Activated naive CD4-positive, alpha-beta T cell treated with anti-CD3 and anti-CD28 coated beads, Interleukin-2, amount 10 ng/mL, durations not matched to agents 7 days and 5 days (primary cell): Measurements from ENCODE around the gene GPR149.

ENCODE experiments used
- CTCF ChIA-PET: fragments of 350-600 bp; sonication (Branson Sonifier 250); formaldehyde crosslinking; loops from one replicate; lab custom pipeline; 2021; ENCODE audit warnings: antibody characterized with exemption; lab: Charles Lee
- DNase-seq: peaks from one replicate; pipeline ENCODE4 v3.0.0-alpha.2; 2020
- H3K27ac Mint-ChIP-seq: one replicate; pipeline ENCODE4 v1.8.0; 2021; ENCODE audit warnings: mild to moderate bottlenecking, moderate library complexity, mixed read lengths
- H3K27me3 Mint-ChIP-seq: one replicate; pipeline ENCODE4 v1.8.0; 2021; ENCODE audit warnings: mild to moderate bottlenecking, mixed read lengths
- H3K36me3 Mint-ChIP-seq: one replicate; pipeline ENCODE4 v1.8.0; 2021; ENCODE audit warnings: mixed read lengths
- H3K4me1 Mint-ChIP-seq: one replicate; pipeline ENCODE4 v1.8.0; 2021; ENCODE audit warnings: mixed read lengths
- H3K4me3 Mint-ChIP-seq: one replicate; pipeline ENCODE4 v1.8.0; 2021; ENCODE audit warnings: mild to moderate bottlenecking, moderate library complexity, mixed read lengths
- H3K9me3 Mint-ChIP-seq: one replicate; pipeline ENCODE4 v1.8.0; 2021; ENCODE audit warnings: mixed read lengths

The GPR149 gene

DNA sequence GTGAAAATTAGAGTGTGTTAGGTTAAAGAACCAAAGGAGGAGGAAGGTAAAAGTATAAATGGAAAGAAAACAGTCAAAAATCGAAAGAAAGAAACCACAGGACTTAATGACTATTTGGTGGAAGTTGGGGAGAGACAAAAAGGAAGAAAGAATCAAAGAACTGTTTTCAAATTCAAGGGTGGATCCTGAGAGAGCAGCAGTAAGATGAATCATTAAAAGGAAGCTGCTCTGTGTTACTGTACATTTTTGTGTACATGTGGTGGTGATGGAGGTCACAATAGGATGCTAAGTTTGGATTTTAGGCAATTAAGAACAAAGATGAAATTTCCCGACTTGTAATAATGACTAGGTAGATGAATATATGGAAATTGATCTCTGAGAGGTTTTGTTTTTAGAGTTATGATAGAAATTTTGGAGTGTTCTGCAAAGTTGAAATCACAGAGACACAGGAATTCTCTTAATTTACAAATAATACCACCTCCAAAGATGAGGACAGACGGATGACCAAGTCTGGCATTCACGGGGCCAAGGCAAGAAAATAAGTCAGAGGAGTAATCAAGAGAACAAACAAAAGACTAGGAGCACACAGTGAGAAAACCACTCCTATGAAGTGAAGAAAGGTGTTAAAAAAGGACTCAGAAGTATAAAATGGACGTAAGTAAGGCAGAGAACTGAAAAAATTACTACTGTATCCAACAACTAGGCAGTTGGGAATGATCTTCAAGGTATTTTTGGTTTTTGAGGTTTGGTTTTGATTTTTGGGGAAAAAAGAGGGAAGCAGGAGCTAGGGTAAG, 112.8 kb downstream of the GPR149 start:
- CTCF ChIA-PET = no interaction called here
- H3K36me3 Mint-ChIP-seq = peaks cover 53% of the 10 kb centered on the region

DNA sequence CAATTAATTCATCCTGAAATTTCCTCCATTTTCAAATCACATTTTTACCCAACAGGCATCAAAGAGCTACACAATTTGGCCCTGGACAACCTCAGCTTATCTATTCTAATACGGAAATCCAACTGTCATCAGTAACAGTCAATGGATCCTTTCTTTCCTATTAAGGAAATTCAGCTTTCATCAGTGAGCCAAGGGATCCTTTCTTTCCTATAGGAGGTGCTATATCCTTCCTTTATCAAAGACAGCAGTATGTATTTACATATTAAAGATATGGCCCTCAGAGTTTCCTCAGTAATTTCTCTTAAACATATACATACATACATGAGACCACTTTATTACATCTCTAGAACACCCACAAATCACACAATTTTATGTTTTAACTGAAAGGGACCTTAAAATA, 115.8 kb downstream of the GPR149 start:
- no peak overlapping the region for H3K4me3 Mint-ChIP-seq
- H3K27ac Mint-ChIP-seq = no peak overlapping the region
- no peaks in the 10 kb centered on the region for H3K27me3 Mint-ChIP-seq
- no peaks in the 10 kb centered on the region for H3K4me1 Mint-ChIP-seq
- no peak for DNase-seq
- no peaks in the 10 kb centered on the region for H3K9me3 Mint-ChIP-seq
- H3K36me3 Mint-ChIP-seq = peaks cover 58% of the 10 kb centered on the region
- CTCF ChIA-PET = interaction anchor here (1.0 kb wide), 1 partner anchor 13 kb away, joined by 3 read pairs; no protein-coding TSS in a partner anchor

More for the DNA sequence above, 112.8 kb downstream of the GPR149 start:
- Mint-ChIP-seq H3K4me3 (no peak overlapping the region), H3K9me3 (no peaks in the 10 kb centered on the region), H3K27ac (peak overlapping the region; percentile 68), H3K4me1 (peaks cover 11% of the 10 kb centered on the region), H3K27me3 (no peaks in the 10 kb centered on the region)
- DNase-seq = no peak

DNA sequence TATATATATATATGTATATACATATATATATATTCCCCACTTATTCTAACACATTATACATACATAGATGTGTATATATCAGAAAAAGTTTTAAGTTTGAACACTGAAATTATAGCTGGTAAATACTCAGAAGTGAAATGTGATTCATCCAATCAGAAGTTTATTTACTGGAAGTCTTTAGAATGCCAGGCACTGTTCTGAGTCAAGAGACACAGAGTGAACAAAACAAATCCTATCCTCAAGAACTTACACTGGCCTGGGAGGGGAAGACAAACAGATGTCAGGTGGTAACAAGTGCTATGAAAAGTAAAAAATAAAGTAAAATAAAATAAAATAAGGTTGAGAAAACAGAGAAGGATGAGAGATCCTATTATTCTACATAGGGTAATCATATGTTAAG, 119.2 kb downstream of the GPR149 start:
- H3K9me3 Mint-ChIP-seq = no peaks in the 10 kb centered on the region
- no peak overlapping the region for H3K27ac Mint-ChIP-seq
- H3K4me1 Mint-ChIP-seq = peaks cover 8% of the 10 kb centered on the region
- no peak for DNase-seq
- H3K27me3 Mint-ChIP-seq = no peaks in the 10 kb centered on the region
- H3K36me3 Mint-ChIP-seq = peaks cover 58% of the 10 kb centered on the region
- H3K4me3 Mint-ChIP-seq = no peak overlapping the region
- CTCF ChIA-PET = no interaction called here

DNA sequence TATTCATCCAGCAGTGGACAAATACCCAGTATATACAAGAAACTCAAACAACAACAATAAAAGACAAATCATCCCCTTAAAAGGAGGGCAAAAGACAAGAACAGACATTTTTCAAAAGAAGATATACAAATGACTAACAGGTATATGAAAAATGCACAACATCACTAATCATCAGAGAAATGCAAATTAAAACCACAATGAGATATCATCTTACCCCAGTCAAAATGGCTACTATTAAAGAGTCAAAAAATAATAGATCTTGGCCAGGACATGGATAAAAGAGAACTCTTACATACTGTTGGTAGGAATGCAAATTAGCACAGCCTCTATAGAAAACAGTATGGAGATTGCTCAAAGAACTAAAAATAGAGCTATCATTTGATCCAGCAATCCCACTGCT, 122.6 kb downstream of the GPR149 start:
- no peaks in the 10 kb centered on the region for H3K27me3 Mint-ChIP-seq
- H3K27ac Mint-ChIP-seq = no peak overlapping the region
- CTCF ChIA-PET = no interaction called here
- no peak overlapping the region for H3K4me3 Mint-ChIP-seq
- peaks cover 8% of the 10 kb centered on the region for H3K4me1 Mint-ChIP-seq
- H3K9me3 Mint-ChIP-seq = no peaks in the 10 kb centered on the region
- H3K36me3 Mint-ChIP-seq = peaks cover 51% of the 10 kb centered on the region
- DNase-seq = no peak

DNA sequence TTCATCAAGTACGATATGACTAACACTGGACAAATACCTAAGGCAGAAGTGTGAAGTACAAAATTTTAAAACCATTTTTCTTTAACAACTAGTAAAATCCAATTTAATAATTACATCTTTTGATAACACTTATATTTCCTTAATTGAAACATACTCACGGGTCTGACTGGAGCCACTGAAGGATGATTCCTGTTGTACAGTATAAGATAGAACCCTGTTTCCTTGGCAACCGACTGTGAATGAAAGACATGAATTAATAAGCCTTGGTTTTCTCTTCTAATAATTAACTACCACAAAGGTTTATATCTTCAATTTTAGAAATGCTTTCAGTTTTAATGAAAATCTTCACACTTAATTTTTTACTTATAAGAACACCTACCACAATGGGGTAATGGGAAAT, 125.1 kb downstream of the GPR149 start:
- H3K4me1 Mint-ChIP-seq = peaks cover 8% of the 10 kb centered on the region
- no peak for DNase-seq
- CTCF ChIA-PET = no interaction called here
- no peak overlapping the region for H3K27ac Mint-ChIP-seq
- no peaks in the 10 kb centered on the region for H3K27me3 Mint-ChIP-seq
- H3K9me3 Mint-ChIP-seq = no peaks in the 10 kb centered on the region
- peaks cover 62% of the 10 kb centered on the region for H3K36me3 Mint-ChIP-seq
- no peak overlapping the region for H3K4me3 Mint-ChIP-seq

DNA sequence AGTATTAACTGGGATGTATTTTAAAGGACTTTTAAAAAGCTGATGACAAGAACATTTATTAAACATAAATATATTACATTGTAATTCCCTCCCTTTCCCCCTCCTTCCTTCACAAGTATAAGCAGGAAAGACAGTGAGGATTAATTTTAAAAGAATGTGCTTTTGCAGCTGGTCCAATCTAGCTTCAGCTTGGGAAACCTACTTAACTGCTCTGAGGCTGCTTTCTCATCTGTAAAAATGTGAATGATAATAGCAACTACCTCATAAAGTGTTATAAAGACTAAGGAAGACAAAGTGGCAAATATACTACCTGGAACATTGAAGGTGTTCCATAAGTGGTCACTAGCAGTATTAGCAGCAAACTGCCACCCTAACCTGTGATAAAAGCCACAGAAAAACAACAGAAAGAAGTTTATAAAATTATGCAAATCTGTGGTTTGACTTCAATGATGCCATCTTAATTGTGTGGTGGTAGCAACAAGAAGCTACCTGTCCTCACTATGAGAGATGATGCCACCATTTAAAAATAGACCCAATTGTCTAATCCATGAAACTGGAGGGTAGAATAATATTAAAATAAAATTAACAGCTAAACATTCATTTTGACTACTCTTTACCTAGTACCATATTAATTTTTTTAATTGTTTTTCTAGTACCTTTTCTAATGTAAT, 125.7 kb downstream of the GPR149 start:
- H3K4me1 Mint-ChIP-seq = peaks cover 8% of the 10 kb centered on the region
- DNase-seq = no peak
- H3K27ac Mint-ChIP-seq = no peak overlapping the region
- H3K36me3 Mint-ChIP-seq = peaks cover 55% of the 10 kb centered on the region
- no peaks in the 10 kb centered on the region for H3K27me3 Mint-ChIP-seq
- CTCF ChIA-PET = no interaction called here
- no peak overlapping the region for H3K4me3 Mint-ChIP-seq
- no peaks in the 10 kb centered on the region for H3K9me3 Mint-ChIP-seq

DNA sequence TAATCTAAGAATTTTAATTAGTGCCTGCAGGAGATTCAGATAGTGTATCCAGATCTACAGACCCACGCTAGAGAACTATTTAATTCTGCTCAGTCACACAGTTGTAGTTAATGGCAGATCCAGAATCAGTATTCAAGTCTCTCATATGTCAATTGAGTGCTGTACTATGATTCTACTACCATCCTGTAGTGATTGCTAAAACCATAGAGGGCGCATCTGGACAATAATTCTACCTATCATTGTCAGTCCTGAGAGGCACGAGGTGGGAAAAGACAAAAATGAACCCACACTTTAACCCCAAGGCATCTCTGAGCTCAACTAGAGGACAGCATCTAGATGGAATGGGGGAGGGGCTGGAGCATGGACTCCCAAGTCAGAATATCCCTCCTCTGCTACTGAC, 128.4 kb downstream of the GPR149 start:
- DNase-seq = no peak
- no peak overlapping the region for H3K27ac Mint-ChIP-seq
- CTCF ChIA-PET = interaction anchor here (0.9 to 1.4 kb wide), 2 partner anchors 13 to 23 kb away, joined by 3 read pairs; no protein-coding TSS in a partner anchor
- H3K36me3 Mint-ChIP-seq = peaks cover 48% of the 10 kb centered on the region
- no peaks in the 10 kb centered on the region for H3K9me3 Mint-ChIP-seq
- H3K27me3 Mint-ChIP-seq = no peaks in the 10 kb centered on the region
- no peak overlapping the region for H3K4me3 Mint-ChIP-seq
- no peaks in the 10 kb centered on the region for H3K4me1 Mint-ChIP-seq

DNA sequence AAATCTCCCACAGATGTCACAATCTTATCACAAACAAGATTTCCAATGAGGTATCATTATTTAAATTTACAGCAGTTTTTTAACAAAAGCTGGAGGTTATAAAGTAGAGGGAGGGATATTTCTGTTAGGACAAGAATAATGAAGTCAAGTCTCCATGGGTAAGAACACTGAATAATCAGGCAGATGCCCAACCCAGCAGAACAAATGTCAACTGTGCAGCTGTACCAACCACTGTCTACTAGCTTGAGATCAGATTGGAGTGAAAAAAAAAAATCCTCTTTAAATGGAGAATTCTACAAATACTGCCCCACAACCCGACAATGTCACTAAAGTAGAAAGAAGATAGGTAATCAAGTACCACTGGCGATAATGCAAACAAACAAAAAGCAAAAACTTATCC, 136.0 kb downstream of the GPR149 start:
- CTCF ChIA-PET = no interaction called here

DNA sequence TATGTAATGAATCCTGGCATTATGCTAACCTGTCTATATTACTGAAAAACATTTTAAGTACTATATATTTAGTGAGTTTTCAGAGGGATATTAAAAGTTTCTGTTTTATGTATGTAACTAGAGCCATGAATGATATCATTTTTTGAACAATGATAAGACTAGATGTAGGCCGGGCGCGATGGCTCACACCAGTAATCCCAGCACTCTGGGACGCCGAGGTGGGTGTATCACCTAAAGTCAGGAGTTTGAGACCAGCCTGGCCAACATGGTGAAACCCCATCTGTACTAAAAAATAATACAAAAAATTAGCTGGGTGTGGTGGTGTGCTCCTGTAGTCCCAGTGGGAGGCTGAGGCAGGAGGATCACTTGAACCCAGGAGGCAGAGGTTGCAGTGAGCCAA, 139.8 kb downstream of the GPR149 start:
- no peaks in the 10 kb centered on the region for H3K9me3 Mint-ChIP-seq
- H3K4me3 Mint-ChIP-seq = no peak overlapping the region
- CTCF ChIA-PET = no interaction called here
- DNase-seq = no peak
- H3K36me3 Mint-ChIP-seq = peaks cover 46% of the 10 kb centered on the region
- H3K27ac Mint-ChIP-seq = no peak overlapping the region
- peaks cover 2% of the 10 kb centered on the region for H3K4me1 Mint-ChIP-seq
- H3K27me3 Mint-ChIP-seq = no peaks in the 10 kb centered on the region

More for the DNA sequence above, 136.0 kb downstream of the GPR149 start:
- H3K27me3 Mint-ChIP-seq = no peaks in the 10 kb centered on the region
- no peaks in the 10 kb centered on the region for H3K9me3 Mint-ChIP-seq
- H3K4me1 Mint-ChIP-seq = no peaks in the 10 kb centered on the region
- H3K4me3 Mint-ChIP-seq = no peak overlapping the region
- H3K27ac Mint-ChIP-seq = no peak overlapping the region
- H3K36me3 Mint-ChIP-seq = peaks cover 42% of the 10 kb centered on the region
- no peak for DNase-seq
